Measurements from ENCODE around the gene HMOX2. TPM values are rescaled to one million over a fixed set of nuclear protein-coding genes. Genes with fewer than 3 reads are reported as not detected.

The HMOX2 gene
- total and polyA plus RNA-seq, 7 donors: 20.8 to 49.0 (median 23.3) TPM

- Histone ChIP-seq H3K9me3 (peaks cover 14% of the 10 kb centered on the region), H3K4me3 (peak within 1 kb of the TSS; percentile 91), H3K27ac (peak within 1 kb of the TSS; percentile 95), H3K36me3 (ENCODE audit: insufficient read depth in 1 of 2, low read depth in 1 of 2) (no peaks in the 10 kb centered on the region), H3K27me3 (ENCODE audit: insufficient read depth in 3 of 3, low read length in 2 of 3) (no peaks in the 10 kb centered on the region), H3K4me1 (peaks cover 27% of the 10 kb centered on the region)
- no peak for TF ChIP-seq CTCF (IDR thresholded peaks at IDR 0.05)
- ATAC-seq (peak; percentile 95 to 96 (median 95)), DNase-seq (peak; percentile 98 to 99)
- intact Hi-C loops (cut with DNase I): no loop called here
- 5% methylated on average over 58 to 67 of the region's 67 CpGs for WGBS, 3 donors
These were observed 62.4 kb downstream of the HMOX2 start, which contains the start of gene CDIP1 for GRCh38 chr16:4538350-4539235. Gene CDIP1, minus strand, starts transcription at chr16:4538773. Its CDS starts 24,643 bp downstream, at chr16:4514130.

GRCh38 chr16:4539716-4540284, 63.6 kb downstream of the HMOX2 start:
- Histone ChIP-seq H3K27ac (no peak overlapping the region), H3K4me1 (peaks cover 21% of the 10 kb centered on the region), H3K36me3 (ENCODE audit: insufficient read depth in 1 of 2, low read depth in 1 of 2) (no peaks in the 10 kb centered on the region), H3K4me3 (no peak overlapping the region), H3K9me3 (peaks cover 14% of the 10 kb centered on the region), H3K27me3 (ENCODE audit: insufficient read depth in 3 of 3, low read length in 2 of 3) (no peaks in the 10 kb centered on the region)
- intact Hi-C loops (cut with DNase I): no loop called here
- no peak for ATAC-seq
- no peak for DNase-seq
- WGBS, 3 donors: 95 to 100% (median 98%) methylated on average over 2 of the region's 2 CpGs
- no peak for TF ChIP-seq CTCF (IDR thresholded peaks at IDR 0.05)

GRCh38 chr16:4544473-4544872, 68.3 kb downstream of the HMOX2 start:
- Histone ChIP-seq H3K4me3 (no peak overlapping the region), H3K4me1 (no peaks in the 10 kb centered on the region), H3K36me3 (ENCODE audit: insufficient read depth in 1 of 2, low read depth in 1 of 2) (no peaks in the 10 kb centered on the region), H3K9me3 (peaks cover 8% of the 10 kb centered on the region), H3K27ac (no peak overlapping the region), H3K27me3 (ENCODE audit: insufficient read depth in 3 of 3, low read length in 2 of 3) (no peaks in the 10 kb centered on the region)
- TF ChIP-seq CTCF (IDR thresholded peaks at IDR 0.05): no peak
- DNase-seq: no peak
- intact Hi-C loops (cut with DNase I): no loop called here
- no peak for ATAC-seq
- WGBS, 3 donors: 61 to 68% (median 67%) methylated on average over 8 of the region's 8 CpGs

DNA sequence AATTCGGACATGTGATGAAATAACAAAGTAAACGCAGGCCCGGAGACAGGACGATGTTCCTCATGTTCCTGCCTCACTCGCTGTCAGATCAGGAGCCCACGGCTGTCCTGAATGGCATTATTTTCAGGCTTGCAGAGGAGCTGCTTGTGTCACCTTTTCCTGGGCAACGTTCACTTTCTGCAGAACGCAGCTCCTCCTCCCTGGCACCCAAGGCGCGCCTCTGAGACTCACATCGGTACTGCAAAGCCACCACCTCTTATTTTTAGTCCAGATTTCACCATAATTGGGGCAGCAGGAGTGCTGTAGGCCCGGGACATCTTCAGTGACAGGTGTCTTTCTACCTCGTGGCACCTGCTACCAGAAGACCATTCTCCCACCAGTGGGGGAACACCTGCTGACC, 71.9 kb downstream of the HMOX2 start:
- DNase-seq (peak in 1 of 2 donors; percentile 20), ATAC-seq (no peak)
- H3K4me3 ChIP-seq: no peak overlapping the region
- intact Hi-C loops (cut with DNase I): loop anchor here (2.0 kb wide), 2 partner anchors 33 to 41 kb away; no protein-coding TSS in a partner anchor
- no peaks in the 10 kb centered on the region for H3K4me1 ChIP-seq
- H3K36me3 ChIP-seq (ENCODE audit: insufficient read depth in 1 of 2, low read depth in 1 of 2): no peaks in the 10 kb centered on the region
- WGBS, 3 donors: 82 to 84% (median 83%) methylated on average over 13 of the region's 13 CpGs
- no peak for TF ChIP-seq CTCF (IDR thresholded peaks at IDR 0.05)
- no peaks in the 10 kb centered on the region for H3K9me3 ChIP-seq
- H3K27me3 ChIP-seq (ENCODE audit: insufficient read depth in 3 of 3, low read length in 2 of 3): no peaks in the 10 kb centered on the region
- no peak overlapping the region for H3K27ac ChIP-seq

Data from psoas muscle (tissue), 8 donors.